HG03442 (cell line): ENCODE results near the gene COQ10B.
A peak's percentile ranks its signal among the peaks of the same experiment; 100 is the strongest.

Source experiments
- ATAC-seq: cut with Tn5 transposase; IDR thresholded peaks from one replicate; pipeline ENCODE4 v1.9.1; 2021; ENCODE audit warnings: mild to moderate bottlenecking, moderate library complexity; ENCODE audit not compliant: unreplicated experiment

The COQ10B gene

GRCh38 chr2:197499594-197500502 lies 46.5 kb downstream of the COQ10B start, which contains the start of the genes HSPD1 and HSPE1:
Gene HSPD1 (minus strand): TSS chr2:197499840. CDS start chr2:197498848, 992 bp downstream.
Gene HSPE1 (plus strand): TSS chr2:197500379. CDS start chr2:197500437, 58 bp downstream.
- ATAC-seq, result peak; percentile 78

GRCh38 chr2:197500503-197501131 lies 47.3 kb downstream of the COQ10B start:
- peak; percentile 2 for ATAC-seq

- no peak for ATAC-seq
Measured at GRCh38 chr2:197502201-197502600, 48.8 kb downstream of the COQ10B start.

- no peak for ATAC-seq
Measured at GRCh38 chr2:197502685-197503084, 49.3 kb downstream of the COQ10B start.

GRCh38 chr2:197504000-197504399 lies 50.6 kb downstream of the COQ10B start:
- ATAC-seq, result no peak

- no peak for ATAC-seq
Measured at GRCh38 chr2:197504512-197504911, 51.2 kb downstream of the COQ10B start.

GRCh38 chr2:197506658-197507057 lies 53.3 kb downstream of the COQ10B start:
- no peak for ATAC-seq

- ATAC-seq, result no peak
Measured at GRCh38 chr2:197513915-197514314, 60.6 kb downstream of the COQ10B start.

- ATAC-seq, result no peak
Measured at GRCh38 chr2:197514754-197515153, 61.4 kb downstream of the COQ10B start.

- ATAC-seq, result peak; percentile 0
Measured at GRCh38 chr2:197515315-197515738, 62.0 kb downstream of the COQ10B start.

GRCh38 chr2:197515739-197516392 lies 62.5 kb downstream of the COQ10B start, which contains the start of gene MOB4:
Gene MOB4 (plus strand): TSS chr2:197516066. CDS start chr2:197516087, 21 bp downstream.
- ATAC-seq, result peak; percentile 93

GRCh38 chr2:197516393-197516761 lies 63.0 kb downstream of the COQ10B start:
- ATAC-seq, result peak; percentile 7

- ATAC-seq, result no peak
Measured at GRCh38 chr2:197517150-197517549, 63.8 kb downstream of the COQ10B start.
